Heart right ventricle (tissue), 16 donors: ENCODE data around the gene FRMPD2. TPM values are rescaled to one million over a fixed set of nuclear protein-coding genes. Genes with fewer than 3 reads are reported as not detected.
A peak's percentile ranks its signal among the peaks of the same experiment; 100 is the strongest.

Source experiments
- ATAC-seq, 8 donors: fragments of 200-7000 bp; cut with Tn5 transposase; one replicate each; pipeline ENCODE4 v1.9.1; 2020; ENCODE audit warnings: mild to moderate bottlenecking in 8 of 8, moderate library complexity in 8 of 8, moderate number of reproducible peaks in 1 of 8
- DNase-seq, 2 donors: peaks; one replicate each; pipeline ENCODE4 v3.0.0-alpha.2; 2020
- H3K27ac ChIP-seq, 10 donors: fragments of 200-600 bp; sonication (generic) in 2 of 10; one replicate each; pipeline versions ENCODE4 v1.5.0 to v1.8.0; 2020 to 2022; ENCODE audit warnings: mild to moderate bottlenecking in 3 of 10
- H3K27me3 ChIP-seq, 7 donors: fragments of 200-600 bp; one replicate each; pipeline ENCODE4 v1.8.0; 2021 to 2022; ENCODE audit warnings: mild to moderate bottlenecking in 2 of 7
- H3K36me3 ChIP-seq, 9 donors: fragments of 200-600 bp; sonication (generic) in 1 of 9; one replicate each; pipeline versions ENCODE4 v1.5.0 to v1.8.0; 2020 to 2022; ENCODE audit warnings: mild to moderate bottlenecking in 2 of 9
- H3K4me1 ChIP-seq, 9 donors: fragments of 200-600 bp; sonication (generic) in 1 of 9; one replicate each; pipeline versions ENCODE4 v1.5.0 to v1.8.0; 2020 to 2022; ENCODE audit warnings: mild to moderate bottlenecking in 4 of 9
- H3K4me3 ChIP-seq, 10 donors: fragments of 200-600 bp; sonication (generic) in 2 of 10; one replicate each; pipeline versions ENCODE4 v1.5.0 to v1.8.0; 2020 to 2022; ENCODE audit warnings: mild to moderate bottlenecking in 7 of 10, moderate library complexity in 2 of 10
- H3K9me3 ChIP-seq, 11 donors: fragments of 200-600 bp in 10 of 11; sonication (generic) in 2 of 11; one replicate each; pipeline versions ENCODE4 v1.5.0 to v1.8.0; 2013 to 2022; ENCODE audit warnings: mild to moderate bottlenecking in 2 of 11, control low read depth in 1 of 11, moderate library complexity in 1 of 11
- CTCF ChIP-seq, 9 donors: fragments of 200-600 bp; sonication (generic) in 2 of 9; IDR thresholded peaks; one replicate each; pipeline versions ENCODE4 v1.5.0 to v1.8.0; 2021 to 2022; ENCODE audit warnings: antibody characterized with exemption in 9 of 9, mild to moderate bottlenecking in 5 of 9, moderate library complexity in 1 of 9
- WGBS, 2 donors: extraction: QIAGEN DNeasy Blood & Tissue Kit; methylation state at CpG; one replicate each; pipeline ENCODE4 v1.1.7; 2013; ENCODE audit warnings: inconsistent platforms in 1 of 2; 5-methylcytosine and 5-hydroxymethylcytosine counted together
- intact Hi-C, 10 donors: fragments of 100-400 bp; cut with DNase I; formaldehyde crosslinking; loops; one replicate each; pipeline versions ENCODE4 v1.11.1 to v1.14.2; 2022
- polyA plus RNA-seq, 2 donors: library from polyadenylated mRNA; stranded (reverse); fragments of 200-250 nt; gene quantifications; one replicate each; pipeline ENCODE4 v1.2.3, GENCODE V29; 2013
- total RNA-seq, 10 donors: library from RNA; stranded (reverse); fragmentation: NEBNext Ultra II Directional in 3 of 10; extraction: Animal tissue kit (Norgen Biotek cat#: 25700) in 3 of 10; gene quantifications; one replicate each; pipeline versions ENCODE4 v1.2.1 to v1.2.4, GENCODE V29; 2021 to 2023
- donor health status: Arrhythmogenic right ventricular cardiomyopathy.
- donor health status: ischemic (EF 13 %, LVEDD 7.1; RV severe dilation, severe dysfunction).
- donor health status: healthy with polysubstance abuse.
- donor health status: DM: no; HTN: yes; CAD: no.
- donor health status: DM: no; HTN: no; CAD: no.
- donor health status: ischemic (EF 25% LVEDD 6.9; RV normal size, moderate dysfunction).
- donor health status: ischemic (EF 25% LVEDD 5.7; RV mildly dilated, moderate dysfunction).
- donor health status: healthy.
- donor health status: DM: yes; HTN: yes; CAD: no.
- donor health status: Ischemic cardiomyopathy.
- donor health status: ischemic (EF 35%, LVEDD 5.7; RV mildly dilated, moderate dysfunction).
- donor health status: nonischemic (EF 11% LVEDD 7.7; RV severe dilation, severe dysfunction).
- donor health status: DM: yes; HTN: yes; CAD: no.
- donor health status: PGD.
- donor health status: ischemic (EF 29% LVEDD 5.4; RV normal size, mild dysfunction).
- donor health status: nonischemic (EF 23%, LVEDD 6.1; RV moderate dilation, normal function).

Gene FRMPD2
- total and polyA plus RNA-seq, 12 donors: 0.16 to 0.74 (median 0.23) TPM; not detected in 5

- Histone ChIP-seq H3K4me1 (peaks cover 0 to 25% (median 18%) of the 10 kb centered on the region in 9 donors), H3K4me3 (no peak overlapping the region), H3K9me3 (no peaks in the 10 kb centered on the region), H3K27me3 (no peaks in the 10 kb centered on the region), H3K36me3 (no peaks in the 10 kb centered on the region), H3K27ac (no peak overlapping the region)
- ATAC-seq (peak in 1 of 8 donors; percentile 9), DNase-seq (no peak)
- TF ChIP-seq CTCF (IDR thresholded peaks at IDR 0.05): no peak
- intact Hi-C loops: loop anchor here in 1 of 10 donors (10.0 kb wide), 1 partner anchor 55 kb away; no protein-coding TSS in a partner anchor
- WGBS, 2 donors: 92 to 96% methylated on average over 8 of the region's 8 CpGs
Measured at GRCh38 chr10:48249763-48250351, 24.6 kb downstream of the FRMPD2 start.

GRCh38 chr10:48249004-48249762 is 25.3 kb downstream of the FRMPD2 start:
- Histone ChIP-seq H3K4me1 (peaks cover 0 to 25% (median 16%) of the 10 kb centered on the region in 9 donors), H3K27ac (peak overlapping the region in 5 of 10 donors; percentile 20 to 72 (median 34)), H3K27me3 (no peaks in the 10 kb centered on the region), H3K36me3 (no peaks in the 10 kb centered on the region), H3K9me3 (no peaks in the 10 kb centered on the region), H3K4me3 (no peak overlapping the region)
- TF ChIP-seq CTCF (IDR thresholded peaks at IDR 0.05): no peak
- intact Hi-C loops: no loop called here
- ATAC-seq (peak in 1 of 8 donors; percentile 22), DNase-seq (no peak)
- WGBS, 2 donors: 75 to 89% methylated on average over 6 of the region's 6 CpGs

- WGBS, 2 donors: 15 to 22% methylated on average over 2 of the region's 2 CpGs
- Histone ChIP-seq H3K27ac (peak overlapping the region in 7 of 10 donors; percentile 26 to 72 (median 42)), H3K4me3 (no peak overlapping the region), H3K36me3 (no peaks in the 10 kb centered on the region), H3K4me1 (peaks cover 0 to 25% (median 11%) of the 10 kb centered on the region in 9 donors), H3K9me3 (no peaks in the 10 kb centered on the region), H3K27me3 (no peaks in the 10 kb centered on the region)
- ATAC-seq (peak in 7 of 8 donors; percentile 29 to 78 (median 73)), DNase-seq (no peak)
- intact Hi-C loops: no loop called here
- TF ChIP-seq CTCF (IDR thresholded peaks at IDR 0.05): no peak
Measured at GRCh38 chr10:48248462-48248861, 26.0 kb downstream of the FRMPD2 start.

DNA sequence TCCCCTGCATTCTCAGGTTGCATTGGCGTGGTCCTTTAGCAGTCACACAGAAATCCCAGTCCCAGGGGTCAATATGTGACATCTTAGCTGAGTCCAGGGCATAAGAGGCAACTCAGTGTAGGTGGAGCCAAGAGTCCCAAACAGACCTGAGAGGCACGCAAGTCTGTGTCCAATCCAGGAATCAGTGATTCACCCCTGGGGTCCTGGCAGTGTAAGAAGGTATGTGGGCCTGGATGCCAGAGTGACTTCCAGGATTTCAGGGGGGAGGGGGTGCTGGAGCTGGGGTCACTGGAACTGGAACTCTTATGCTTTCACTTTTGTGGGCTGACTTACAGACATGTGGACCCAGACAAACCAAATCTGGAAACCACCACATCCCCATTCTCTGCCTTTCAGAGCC is 26.8 kb downstream of the FRMPD2 start:
- no peak overlapping the region for H3K4me3 ChIP-seq
- H3K4me1 ChIP-seq: peaks cover 0 to 25% (median 11%) of the 10 kb centered on the region in 9 donors
- peak overlapping the region in 6 of 10 donors; percentile 12 to 72 (median 42) for H3K27ac ChIP-seq
- no peaks in the 10 kb centered on the region for H3K27me3 ChIP-seq
- H3K36me3 ChIP-seq: no peaks in the 10 kb centered on the region
- TF ChIP-seq CTCF (IDR thresholded peaks at IDR 0.05): no peak
- intact Hi-C loops: no loop called here
- no peaks in the 10 kb centered on the region for H3K9me3 ChIP-seq
- 72% methylated on average over 2 of the region's 2 CpGs for WGBS, 2 donors
- no peak for DNase-seq
- ATAC-seq: peak in 4 of 8 donors; percentile 27 to 77 (median 44)
